Stimulated activated naive CD4-positive, alpha-beta T cell (primary cell): ENCODE results near the gene ADCY9.
"Not testable (repeated sequence)": the region's sequence is repeated elsewhere in the genome, so short reads cannot be mapped to it uniquely, and the experiment has no call there.

Experiments used
- DNase-seq, 6 experiments: peaks; one replicate each; lab custom pipeline; 2025; lab: John Stamatoyannopoulos, UW

ADCY9 gene

GRCh38 chr16:3977376-3977775, 138.9 kb downstream of the ADCY9 start:
- DNase-seq: no peak

GRCh38 chr16:3974751-3975150, 141.5 kb downstream of the ADCY9 start:
- no peak for DNase-seq

GRCh38 chr16:3971706-3972105, 144.5 kb downstream of the ADCY9 start:
- DNase-seq: no peak

- no peak for DNase-seq
These were observed 145.0 kb downstream of the ADCY9 start for GRCh38 chr16:3971261-3971660.

- DNase-seq: no peak
These were observed 147.7 kb downstream of the ADCY9 start for GRCh38 chr16:3968551-3968950.

- no peak for DNase-seq
These were observed 149.6 kb downstream of the ADCY9 start for GRCh38 chr16:3966681-3967080.

- no peak for DNase-seq
These were observed 150.3 kb downstream of the ADCY9 start for GRCh38 chr16:3965781-3966582.

- no peak for DNase-seq
These were observed 150.9 kb downstream of the ADCY9 start for GRCh38 chr16:3965306-3965705.

GRCh38 chr16:3964686-3965290, 151.5 kb downstream of the ADCY9 start:
- DNase-seq: no peak

- DNase-seq: no peak
These were observed 152.2 kb downstream of the ADCY9 start for GRCh38 chr16:3963886-3964685.

- peak; percentile 43 to 75 (median 62) for DNase-seq
These were observed 153.0 kb downstream of the ADCY9 start for GRCh38 chr16:3963203-3963602.

- DNase-seq: no peak
These were observed 154.8 kb downstream of the ADCY9 start for GRCh38 chr16:3961449-3961849.

- not testable (repeated sequence) for DNase-seq
These were observed 156.2 kb downstream of the ADCY9 start for GRCh38 chr16:3959926-3960590.

- no peak for DNase-seq
These were observed 157.1 kb downstream of the ADCY9 start for GRCh38 chr16:3959148-3959547.

GRCh38 chr16:3957344-3957980, 158.8 kb downstream of the ADCY9 start:
- no peak for DNase-seq

- no peak for DNase-seq
These were observed 161.8 kb downstream of the ADCY9 start for GRCh38 chr16:3954411-3954921.

GRCh38 chr16:3953728-3954410, 162.4 kb downstream of the ADCY9 start:
- no peak for DNase-seq

- no peak for DNase-seq
These were observed 163.5 kb downstream of the ADCY9 start for GRCh38 chr16:3952737-3953131.

GRCh38 chr16:3951861-3952736, 164.1 kb downstream of the ADCY9 start:
- DNase-seq: no peak

- DNase-seq: not testable (repeated sequence)
These were observed 164.9 kb downstream of the ADCY9 start for GRCh38 chr16:3951380-3951779.
